Keratinocyte (primary cell): ENCODE results near the gene INPP5K.

Source experiments
- EZH2 ChIP-seq: IDR thresholded peaks from one replicate; pipeline ENCODE4 v1.6.1; 2012; ENCODE audit warnings: inconsistent platforms, mild to moderate bottlenecking, low read length, moderate library complexity
- TF ChIP-seq, protein P1 (sequence below), 3 experiments: IDR thresholded peaks in 1 of 3; conservative IDR thresholded peaks in 1 of 3; optimal IDR thresholded peaks in 1 of 3; 2 replicates in 2 of 3; 3 replicates in 1 of 3; pipeline versions ENCODE3 to v1.5.1; 2011; ENCODE audit warnings: low read length in 3 of 3, mild to moderate bottlenecking in 3 of 3, moderate library complexity in 2 of 3, control low read depth in 1 of 3, inconsistent platforms in 1 of 3; ENCODE audit not compliant: insufficient read depth in 2 of 3; ENCODE audit errors: extremely low read depth in 1 of 3

DNA sequence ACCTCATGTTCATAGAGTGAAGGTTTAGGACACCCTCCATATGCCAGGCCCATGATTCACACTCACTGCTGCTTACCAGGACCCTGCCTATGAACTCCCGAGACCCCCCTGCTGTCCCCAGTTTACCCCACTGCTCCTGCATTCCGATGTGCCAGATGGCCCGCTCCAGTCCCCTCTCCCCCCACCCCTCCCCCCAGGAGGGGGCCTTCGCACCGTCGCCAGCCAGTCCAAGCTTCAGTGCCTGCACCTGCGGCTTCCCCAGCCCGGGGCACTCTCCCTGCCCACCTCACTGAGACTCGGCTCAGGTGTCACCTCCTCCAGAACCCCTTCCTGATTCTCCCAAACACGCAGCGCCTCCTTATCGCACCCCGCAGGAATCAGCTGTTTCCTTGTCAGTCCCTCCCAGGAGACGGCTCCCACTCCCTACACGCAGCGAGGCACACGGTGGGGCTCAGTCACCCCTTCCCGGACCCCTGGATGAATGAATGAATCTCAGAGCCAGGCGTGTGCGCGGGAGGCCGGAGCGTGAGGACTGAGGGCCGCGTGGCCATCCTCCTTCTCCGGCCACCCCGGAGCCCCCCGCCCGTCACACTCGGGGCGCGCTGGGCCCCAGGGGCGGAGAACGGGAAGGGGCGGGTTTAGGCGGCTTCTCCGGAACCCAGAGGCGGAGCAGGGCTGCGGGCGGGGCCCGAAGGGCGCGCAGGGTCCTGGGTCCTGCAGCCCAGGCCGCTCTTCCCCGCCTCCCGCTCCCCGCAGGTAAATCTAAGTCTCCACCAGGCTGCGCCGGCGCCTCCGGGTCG is 25.6 kb downstream of the INPP5K start:
- TF ChIP-seq, protein P1, sequence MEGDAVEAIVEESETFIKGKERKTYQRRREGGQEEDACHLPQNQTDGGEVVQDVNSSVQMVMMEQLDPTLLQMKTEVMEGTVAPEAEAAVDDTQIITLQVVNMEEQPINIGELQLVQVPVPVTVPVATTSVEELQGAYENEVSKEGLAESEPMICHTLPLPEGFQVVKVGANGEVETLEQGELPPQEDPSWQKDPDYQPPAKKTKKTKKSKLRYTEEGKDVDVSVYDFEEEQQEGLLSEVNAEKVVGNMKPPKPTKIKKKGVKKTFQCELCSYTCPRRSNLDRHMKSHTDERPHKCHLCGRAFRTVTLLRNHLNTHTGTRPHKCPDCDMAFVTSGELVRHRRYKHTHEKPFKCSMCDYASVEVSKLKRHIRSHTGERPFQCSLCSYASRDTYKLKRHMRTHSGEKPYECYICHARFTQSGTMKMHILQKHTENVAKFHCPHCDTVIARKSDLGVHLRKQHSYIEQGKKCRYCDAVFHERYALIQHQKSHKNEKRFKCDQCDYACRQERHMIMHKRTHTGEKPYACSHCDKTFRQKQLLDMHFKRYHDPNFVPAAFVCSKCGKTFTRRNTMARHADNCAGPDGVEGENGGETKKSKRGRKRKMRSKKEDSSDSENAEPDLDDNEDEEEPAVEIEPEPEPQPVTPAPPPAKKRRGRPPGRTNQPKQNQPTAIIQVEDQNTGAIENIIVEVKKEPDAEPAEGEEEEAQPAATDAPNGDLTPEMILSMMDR (optimal IDR thresholded peaks at IDR 0.05 in 1 of 3, IDR thresholded peaks at IDR 0.05 in 1 of 3, conservative IDR thresholded peaks at IDR 0.05 in 1 of 3; ENCODE audit: extremely low read depth in 1 of 3, insufficient read depth in 2 of 3, low read length in 3 of 3): no peak
- no peak for TF ChIP-seq EZH2
